Stimulated activated CD8-positive, alpha-beta memory T cell treated with anti-CD3 and anti-CD28 coated beads, Interleukin-12 subunit alpha, Interleukin-12 subunit beta, amount 100 ng/mL, for 24 hours (primary cell): ENCODE data around the gene ARMC10.
"Not testable (repeated sequence)": the region's sequence is repeated elsewhere in the genome, so short reads cannot be mapped to it uniquely, and the experiment has no call there.

ENCODE experiments used
- DNase-seq: peaks from one replicate; pipeline ENCODE4 v3.0.0-alpha.2; 2020; ENCODE audit errors: extremely low read depth

Gene ARMC10

DNA sequence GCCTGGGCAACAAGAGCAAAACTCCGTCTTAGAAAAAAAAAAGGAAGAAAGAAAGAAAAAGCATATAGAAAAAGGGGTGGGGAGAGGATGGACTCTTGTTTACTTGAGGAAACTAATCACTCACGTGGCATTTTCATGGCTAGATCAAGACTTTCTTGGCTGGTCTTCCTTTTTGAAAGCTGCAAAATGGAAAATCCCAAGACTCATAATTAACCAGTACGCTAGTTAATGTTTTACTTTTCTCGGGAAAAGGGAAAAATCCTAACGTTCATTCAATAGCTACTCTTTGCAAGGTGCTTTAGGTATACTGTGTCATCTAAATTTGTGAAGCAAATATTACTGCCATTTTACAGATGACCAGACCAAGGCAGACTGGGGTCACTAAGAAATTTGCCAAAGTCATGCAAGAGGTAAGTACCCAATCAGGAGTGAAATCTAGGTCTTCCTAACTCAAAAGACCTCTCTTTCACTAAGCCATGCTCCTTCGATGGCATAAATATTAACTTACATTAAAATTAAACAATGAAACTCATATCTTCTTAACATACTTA, 49.6 kb downstream of the ARMC10 start:
- DNase-seq = no peak

DNA sequence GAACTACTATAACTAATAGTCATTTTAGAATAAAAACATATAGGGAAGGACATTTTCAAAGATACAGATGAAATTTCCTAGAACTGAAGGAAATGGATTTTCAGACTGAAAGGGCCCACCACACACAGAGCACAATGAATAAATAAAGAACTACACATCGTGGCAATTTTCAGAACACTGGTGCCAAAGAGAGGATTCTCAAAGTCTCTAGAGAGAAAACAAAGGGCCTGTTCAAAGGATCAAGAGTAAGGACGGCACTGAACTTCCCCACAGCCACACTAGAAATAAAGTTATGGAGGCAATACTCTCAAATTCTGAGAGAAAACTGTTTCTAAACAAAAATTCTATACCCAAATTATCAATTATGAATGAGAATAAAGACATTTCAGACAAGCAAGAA, 52.1 kb downstream of the ARMC10 start:
- no peak for DNase-seq

DNA sequence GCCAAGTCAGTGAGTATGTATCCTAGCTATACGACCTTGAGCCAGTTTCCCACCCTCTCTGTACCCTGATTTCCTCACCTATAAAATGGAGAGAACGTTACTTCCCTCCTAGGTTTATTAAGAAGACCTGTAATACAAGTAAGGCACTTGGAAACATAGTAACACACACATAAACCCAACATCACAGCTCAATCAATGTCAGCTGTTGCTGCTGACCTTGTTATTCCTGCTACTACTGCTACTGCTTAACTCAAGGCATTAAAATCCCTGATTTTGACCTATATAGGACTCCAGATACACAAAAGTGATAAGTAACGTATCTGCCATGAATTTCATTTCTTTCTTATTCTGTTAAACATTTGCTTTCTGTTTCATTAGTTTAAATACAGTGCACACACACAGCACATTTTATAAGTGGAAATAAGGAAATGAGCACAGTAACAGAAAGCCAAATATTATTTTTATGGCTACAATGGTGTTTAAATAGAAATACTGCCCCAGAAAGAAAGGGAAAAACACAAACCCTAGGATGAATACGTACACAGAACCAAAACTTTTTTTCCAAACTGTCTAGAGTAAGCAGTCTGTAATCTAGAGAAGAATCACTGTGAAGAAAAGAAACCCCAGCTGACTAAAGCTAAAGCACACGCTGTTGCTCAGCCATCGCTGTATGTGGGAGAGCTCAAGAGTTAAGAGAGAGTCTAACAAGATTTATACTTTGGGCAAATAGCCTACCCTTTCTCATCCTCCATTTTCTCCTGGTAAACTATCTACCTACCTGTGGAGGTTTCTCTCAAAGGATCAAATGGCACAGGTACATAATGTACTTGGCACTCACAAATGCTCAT, 55.0 kb downstream of the ARMC10 start:
- DNase-seq = no peak

DNA sequence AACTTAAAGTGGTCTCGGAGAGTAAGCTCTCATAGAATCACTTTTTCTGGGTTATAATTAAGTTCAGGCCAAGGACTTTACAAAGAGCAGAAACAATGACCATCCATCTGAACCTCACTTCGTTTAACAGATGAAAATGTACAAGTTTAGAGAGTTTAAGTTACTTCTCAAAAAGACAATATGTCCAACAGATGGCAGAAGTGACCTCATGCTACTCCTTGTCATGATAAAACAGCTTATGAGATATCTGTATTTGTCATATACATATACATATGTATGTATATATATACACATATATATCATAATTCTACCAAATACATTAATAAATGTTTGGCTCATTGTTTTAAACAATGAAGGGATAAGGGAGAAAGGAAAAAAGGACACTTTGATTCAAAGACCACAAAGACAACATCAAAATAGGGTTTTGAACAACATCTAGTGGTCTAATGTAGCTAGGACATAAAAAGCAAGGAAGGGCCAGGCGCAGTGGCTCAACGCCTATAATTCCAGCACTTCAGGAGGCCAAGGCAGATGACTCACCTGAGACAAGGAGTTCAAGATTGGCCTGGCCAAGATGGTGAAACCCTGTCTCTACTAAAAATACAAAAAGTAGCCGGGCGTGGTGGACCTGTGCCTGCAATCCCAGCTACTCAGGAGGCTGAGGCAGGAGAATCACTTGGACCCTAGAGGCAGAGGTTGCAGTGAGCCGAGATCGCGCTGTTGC, 56.1 kb downstream of the ARMC10 start:
- no peak for DNase-seq

DNA sequence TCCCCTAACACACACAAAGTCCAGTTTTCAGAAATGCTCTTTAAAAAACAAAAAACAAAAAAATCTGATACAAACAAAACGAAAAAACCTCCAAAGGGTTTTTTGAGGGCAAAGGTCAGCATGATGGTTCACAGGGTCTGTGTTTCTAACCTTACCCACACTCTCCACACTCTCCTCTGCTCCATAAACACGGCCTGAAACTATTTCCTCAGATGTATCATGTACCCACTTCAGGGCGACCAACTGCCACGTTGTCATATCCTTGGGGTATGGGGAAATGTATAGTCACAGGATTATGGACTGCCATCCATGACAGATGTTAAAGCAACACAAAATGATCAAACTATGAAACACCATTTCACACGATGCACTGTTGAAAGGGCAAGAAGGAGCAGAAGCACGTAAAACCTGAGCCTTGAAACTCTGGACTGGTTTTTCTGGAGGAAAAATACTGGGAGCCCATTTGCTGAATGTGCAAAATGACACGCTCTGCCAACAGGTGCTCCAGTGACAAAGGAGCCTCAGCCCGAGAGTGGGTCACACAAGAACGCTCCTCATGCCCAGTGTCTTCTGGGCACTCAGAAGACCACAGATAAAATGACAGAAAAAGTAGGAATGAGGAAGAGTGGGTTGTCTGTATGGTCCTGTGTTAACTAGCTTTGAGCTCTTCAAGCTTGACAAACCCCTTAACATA, 58.2 kb downstream of the ARMC10 start:
- DNase-seq = no peak

DNA sequence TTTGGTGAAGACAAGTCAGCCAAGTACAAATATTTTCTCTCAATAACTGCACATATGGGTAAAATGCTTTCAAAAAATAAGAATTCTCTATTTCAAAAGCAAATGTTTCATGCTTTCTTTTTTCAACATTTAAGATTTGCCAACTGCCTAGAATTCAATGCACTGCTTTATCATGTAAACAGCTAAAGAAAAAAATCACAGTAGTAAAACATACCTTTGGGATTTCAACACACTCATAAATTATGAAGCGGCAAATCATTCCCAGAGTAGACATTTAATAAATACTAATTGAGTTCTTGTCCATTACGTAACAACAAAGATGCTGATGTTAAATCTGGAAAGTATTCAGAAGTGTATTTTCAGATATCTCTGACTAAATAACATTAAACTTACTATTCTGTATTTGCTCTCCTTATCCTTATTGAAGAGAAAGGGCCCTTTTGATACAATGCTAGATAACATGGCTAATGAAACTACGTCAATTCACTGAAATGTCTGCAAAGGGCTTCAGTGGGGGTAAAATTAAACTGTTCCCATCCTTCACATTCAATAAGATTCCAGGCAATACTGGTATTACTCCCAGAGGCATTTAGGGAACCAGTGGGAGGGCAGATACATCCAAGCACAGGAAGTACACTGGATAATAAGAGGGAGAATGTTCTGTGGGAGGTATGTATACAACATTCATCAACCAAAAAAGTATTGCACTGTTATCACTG, 60.1 kb downstream of the ARMC10 start:
- DNase-seq = no peak

DNA sequence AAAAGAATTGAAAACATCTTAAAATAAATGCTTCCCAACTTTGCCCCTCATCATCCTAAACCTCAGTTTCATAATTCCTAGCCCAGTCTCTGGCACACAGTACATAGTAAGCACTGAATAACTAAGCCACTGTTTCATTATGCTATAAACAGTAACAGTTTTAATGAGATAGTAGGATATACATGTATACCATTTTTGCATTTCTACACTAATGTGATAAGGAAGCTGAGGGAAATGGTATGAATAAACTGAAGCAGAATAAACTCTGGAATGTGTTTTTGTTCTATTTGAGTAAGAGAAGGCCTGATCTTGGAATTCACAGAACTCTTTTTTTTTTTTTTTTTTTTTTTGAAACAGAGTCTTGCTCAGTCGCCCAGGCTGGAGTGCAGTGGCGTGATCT, 65.1 kb downstream of the ARMC10 start:
- DNase-seq = no peak

DNA sequence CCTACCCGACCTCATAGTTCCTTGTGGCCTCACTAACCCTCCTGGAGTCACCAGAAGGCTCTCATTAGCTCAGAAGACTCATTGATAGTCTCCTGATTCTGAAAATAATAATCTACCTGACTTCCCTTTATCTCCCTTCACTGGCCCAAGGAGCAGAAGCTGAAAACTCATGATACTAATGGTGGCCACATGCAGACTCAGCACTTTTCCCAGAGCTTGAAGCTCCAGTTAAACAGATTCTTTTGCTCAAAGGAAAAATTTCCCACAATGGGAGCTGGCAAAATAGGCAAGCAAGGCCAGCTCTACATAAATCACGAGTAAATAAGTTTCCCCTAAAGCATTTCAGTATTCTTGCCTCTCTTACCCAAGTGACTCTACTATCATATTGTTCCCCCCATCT, 65.7 kb downstream of the ARMC10 start:
- DNase-seq = no peak

DNA sequence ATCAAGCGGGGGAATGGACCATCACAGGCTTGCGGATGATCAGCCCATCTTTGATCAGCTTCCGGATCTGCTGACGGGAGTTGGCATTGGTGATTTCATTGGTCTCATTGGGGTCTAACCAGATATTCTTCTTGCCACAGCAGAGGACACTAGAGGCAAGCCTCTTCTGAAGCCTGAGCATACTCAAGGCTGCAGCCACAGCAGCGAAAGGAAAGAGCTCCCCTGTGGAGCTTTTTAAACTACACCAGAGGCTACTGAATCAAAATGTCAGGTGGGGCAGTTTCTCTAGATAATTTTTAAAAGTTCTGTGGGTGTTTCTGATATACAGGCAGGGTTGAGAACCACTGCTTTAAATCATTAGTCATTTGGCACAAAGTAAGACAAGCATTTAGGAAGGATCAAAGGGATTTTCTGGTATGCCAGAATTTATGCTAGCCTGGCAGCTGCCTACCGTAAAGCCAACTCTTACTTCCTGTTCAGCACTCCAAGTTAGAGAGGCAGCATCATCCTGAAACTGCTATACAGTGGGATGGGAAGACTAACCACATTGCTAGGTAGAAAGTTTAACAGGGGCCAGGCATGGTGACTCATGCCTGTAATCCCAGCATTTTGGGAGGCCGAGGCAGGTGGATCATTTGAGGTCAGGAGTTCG, 66.9 kb downstream of the ARMC10 start:
- DNase-seq = no peak

DNA sequence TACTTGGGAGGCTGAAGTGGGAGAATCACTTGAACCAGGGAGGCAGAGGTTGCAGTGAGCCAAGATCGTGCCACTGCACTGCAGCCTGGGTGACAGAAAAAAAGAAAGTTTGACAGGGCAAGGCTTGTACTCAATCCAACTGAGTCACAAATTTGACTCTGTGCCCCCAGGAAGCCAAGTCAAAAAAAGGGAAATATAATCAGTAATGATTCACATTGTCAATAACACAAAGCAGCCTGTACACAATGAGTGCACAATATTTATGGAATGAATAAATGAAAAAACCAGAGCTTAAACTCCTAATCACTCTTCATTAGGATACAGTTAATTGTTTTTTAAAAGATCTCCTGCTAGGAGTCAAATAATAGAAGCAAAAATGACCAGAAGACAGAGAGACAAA, 67.6 kb downstream of the ARMC10 start:
- DNase-seq = no peak

DNA sequence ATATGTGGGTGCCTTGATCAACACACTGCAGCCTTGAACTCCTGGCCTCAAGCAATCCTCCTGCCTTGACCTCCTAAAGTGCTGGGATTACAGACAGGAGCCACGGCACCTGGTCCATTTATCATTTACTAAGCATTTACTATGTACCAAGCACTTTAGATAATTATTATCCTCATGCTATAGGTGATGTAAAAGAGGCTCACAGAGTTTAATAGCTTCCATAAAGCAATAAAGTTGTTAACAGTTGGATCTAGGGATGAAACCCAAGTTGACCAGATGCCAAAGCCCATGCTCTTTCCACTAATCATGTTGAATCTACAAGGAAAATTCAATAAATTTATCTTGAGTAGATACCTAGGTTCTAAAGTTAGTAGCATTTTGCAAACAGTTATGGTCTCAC, 68.9 kb downstream of the ARMC10 start:
- DNase-seq = no peak

DNA sequence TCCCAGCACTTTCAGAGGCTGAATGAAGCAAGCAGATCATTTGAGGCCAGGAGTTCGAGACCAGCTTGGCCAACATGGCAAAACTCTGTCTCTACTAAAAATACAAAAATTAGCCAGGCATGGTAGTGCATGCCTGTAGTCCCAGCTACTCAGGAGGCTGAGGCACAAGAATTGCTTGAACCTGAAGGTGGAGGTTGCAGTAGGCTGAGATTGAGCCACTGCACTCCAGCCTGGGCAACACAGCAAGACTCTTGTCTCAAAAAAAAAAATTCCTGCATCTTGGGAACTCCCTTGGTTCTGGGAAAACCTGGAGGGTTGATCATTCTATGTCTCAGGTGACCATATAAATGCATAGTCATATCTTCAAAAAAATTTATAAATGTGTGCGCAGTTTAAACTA, 69.8 kb downstream of the ARMC10 start:
- not testable (repeated sequence) for DNase-seq

DNA sequence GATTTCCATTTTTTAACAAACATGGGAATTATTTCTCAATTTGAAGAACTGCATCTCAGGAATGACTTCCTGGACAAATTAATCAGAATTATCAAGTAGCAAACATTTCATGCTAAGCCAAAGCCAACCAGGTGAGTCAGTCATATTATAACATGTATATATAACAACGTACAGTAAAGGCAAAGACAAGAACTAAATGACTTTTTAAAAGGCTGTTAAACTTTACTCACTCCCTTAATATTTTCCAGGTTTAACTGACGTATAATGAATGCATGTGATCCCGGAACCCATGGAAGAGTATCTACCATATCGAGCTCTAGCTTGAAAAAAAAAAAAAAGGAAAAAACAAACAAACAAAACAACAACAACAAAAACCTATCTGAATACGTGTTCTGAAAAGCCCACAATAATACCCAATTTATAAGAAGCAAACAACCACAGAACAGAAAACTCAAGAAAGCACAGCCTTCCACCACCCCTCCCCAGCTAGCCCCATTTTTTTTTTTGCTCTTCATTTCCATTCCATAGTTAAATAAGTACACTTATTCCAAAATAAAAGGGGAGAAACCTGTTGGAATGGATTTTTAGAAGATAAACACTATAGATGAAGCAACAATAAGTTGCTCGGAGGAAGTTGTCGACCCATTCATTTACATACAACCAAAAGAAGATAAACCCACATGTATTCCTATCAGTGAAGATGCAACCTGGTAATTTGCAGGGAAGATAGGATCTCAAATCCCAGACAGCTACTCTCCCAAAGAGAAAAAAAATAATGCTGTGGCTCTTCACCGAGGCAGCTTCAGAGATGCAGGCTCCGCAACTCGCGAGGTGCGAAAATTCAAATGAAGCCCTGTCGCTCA, 73.4 kb downstream of the ARMC10 start:
- no peak for DNase-seq
